CD4-positive, alpha-beta T cell treated with Interleukin-1 beta for 1 hour (primary cell): ENCODE measurements around the gene SUMO4.
A peak's percentile ranks its signal among the peaks of the same experiment; 100 is the strongest.

Experiments
- DNase-seq, 2 donors: peaks; one replicate each; pipeline ENCODE4 v3.0.0-alpha.2; 2020 to 2022

SUMO4 gene

GRCh38 chr6:149400050-149400449, at the start of gene SUMO4:
SUMO4 (plus strand) TSS chr6:149400262; CDS start chr6:149400392, 130 bp downstream.
- no peak for DNase-seq

- DNase-seq = no peak
Measured at GRCh38 chr6:149354009-149354408, 46.1 kb upstream of the SUMO4 start.

DNA sequence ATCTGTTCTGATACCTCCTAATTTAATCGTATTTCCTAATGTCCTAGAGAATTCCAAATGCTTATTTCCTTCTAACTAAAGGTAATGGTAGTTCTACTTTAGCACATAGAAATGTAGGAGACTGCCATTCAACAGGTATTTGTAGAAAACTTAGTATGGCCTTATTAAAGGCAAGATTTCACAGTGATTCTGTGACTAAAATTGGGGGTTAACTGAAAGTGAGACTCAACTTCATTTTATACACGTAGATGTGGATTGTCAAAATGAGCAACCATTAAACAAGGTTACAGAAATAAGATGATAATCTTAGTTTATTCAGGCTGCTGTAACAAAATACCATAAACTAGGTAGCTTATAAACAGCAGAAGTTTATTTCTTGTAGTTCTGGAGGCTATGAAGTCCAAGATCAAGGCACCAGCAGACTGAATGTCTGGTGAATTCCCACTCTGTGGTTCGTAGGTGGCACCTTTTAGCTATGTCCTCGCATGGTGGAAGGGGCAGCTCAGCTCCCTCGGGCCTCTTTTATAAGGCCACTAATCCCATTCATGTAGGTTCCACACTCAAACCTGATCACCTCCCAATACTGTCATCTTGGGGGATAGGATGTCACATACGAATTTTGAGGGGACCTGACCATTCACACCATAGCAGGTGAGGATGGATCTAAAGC, 43.8 kb upstream of the SUMO4 start:
- DNase-seq = no peak

DNA sequence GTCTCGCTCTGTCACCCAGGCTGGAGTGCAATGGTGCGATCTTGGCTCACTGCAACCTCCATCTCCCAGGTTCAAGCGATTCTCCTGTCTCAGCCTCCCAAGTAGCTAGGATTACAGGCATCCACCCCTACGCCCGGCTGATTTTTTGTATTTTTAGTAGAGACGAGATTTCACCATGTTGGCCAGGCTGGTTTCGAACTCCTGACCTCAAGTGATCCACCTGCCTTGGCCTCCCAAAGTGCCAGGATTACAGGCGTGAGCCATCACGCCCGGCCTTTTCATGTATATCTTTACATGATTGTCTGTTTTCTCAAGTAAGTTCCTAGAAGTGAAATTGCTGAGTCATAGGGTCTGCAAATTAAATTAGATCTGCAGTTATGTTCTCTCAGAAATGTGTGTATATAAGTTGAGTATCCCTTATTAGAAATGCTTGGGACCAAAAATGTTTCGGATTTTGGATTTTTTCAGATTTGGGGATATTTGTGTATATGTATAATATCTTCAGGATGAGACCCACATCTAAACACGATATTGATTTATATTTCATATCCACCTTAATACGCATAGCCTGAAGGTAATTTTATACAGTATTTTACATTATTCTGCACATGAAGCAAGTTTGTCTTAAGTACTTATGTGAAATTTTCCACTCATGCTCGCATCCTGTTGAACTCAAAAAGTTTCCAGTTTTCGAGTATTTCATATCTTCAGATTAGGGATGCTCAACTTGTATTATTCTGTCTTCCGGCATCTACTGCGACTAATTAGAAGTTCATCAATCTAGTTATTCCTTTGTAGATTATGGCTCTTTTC, 42.1 kb upstream of the SUMO4 start:
- DNase-seq = no peak

DNA sequence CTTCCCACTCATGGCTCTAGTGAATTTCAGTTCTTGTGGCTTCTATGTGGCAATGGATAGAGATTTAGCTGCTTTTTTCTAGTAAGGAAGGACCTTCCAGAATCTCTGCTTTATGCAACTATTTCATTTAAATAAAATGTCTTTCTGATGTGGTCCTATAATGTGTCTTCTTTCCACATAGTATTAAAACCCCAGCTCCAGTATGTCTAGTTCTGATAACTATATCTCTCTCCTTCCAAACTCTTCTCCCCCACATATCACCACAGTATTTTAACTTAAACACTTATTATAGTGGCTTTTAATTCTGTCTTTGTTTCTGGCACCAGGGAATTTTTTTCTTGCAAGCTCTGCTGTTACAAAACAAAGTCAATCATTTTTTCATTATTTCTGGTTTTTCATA, 40.6 kb upstream of the SUMO4 start:
- no peak for DNase-seq

DNA sequence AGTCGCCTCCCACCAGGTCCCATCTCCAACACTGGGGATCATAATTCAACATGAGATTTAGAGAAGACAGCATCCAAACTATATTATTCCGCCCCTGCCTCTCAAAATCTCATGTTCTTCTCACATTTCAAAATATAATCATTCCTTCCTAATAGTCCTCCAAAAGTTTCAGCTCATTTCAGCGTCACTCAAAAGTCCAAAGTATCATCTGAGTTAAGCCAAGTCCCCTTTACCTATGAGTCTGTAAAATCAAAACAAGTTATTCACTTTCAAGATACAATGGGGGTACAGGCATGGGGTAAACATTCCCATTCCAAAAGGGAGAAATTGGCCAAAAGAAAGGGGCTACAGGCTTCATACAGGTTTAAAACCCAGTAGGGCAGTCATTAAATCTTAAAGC, 39.5 kb upstream of the SUMO4 start:
- DNase-seq = no peak

GRCh38 chr6:149362289-149362688, 37.8 kb upstream of the SUMO4 start:
- DNase-seq = no peak

DNA sequence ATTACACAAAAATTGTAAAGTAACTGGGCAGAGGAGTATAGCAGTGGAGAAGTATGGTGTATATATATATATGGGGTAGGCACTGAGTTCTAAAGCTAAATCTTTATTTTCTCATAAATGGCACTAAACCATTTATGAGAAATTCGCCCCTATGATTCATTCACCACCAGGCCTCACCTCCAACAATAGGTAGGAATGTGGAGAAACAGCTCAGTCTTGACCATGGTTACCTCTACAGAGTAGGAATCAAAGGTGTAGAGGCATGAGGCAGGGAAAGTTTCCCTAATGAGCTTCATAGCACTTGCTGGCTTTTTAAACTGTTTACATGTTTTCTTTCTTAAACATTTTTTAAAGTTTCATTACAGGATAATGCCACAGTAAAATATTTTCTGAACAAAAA, 36.9 kb upstream of the SUMO4 start:
- DNase-seq = no peak

DNA sequence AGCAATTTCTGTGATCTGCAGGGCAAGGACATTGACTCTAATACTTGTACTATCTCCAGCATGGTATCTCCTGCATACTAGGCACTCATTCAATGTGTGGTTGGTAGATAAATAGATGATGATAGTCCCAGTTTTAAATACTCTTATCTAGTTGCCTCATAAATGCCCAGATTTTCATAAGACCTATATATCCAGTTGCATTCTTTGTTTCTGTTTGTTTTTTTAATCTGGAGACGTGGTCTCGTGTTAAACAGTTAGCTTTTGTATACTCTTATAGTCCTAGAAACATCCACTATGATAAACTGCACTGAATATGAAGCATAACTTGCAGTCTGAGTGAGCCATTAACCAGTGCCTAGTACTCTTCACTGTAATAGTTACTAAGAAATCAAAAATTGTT, 35.5 kb upstream of the SUMO4 start:
- DNase-seq = no peak

GRCh38 chr6:149365197-149365596, 34.9 kb upstream of the SUMO4 start:
- no peak for DNase-seq

- DNase-seq = peak in 1 of 2 donors; percentile 48
Measured at GRCh38 chr6:149366267-149366921, 33.7 kb upstream of the SUMO4 start.

DNA sequence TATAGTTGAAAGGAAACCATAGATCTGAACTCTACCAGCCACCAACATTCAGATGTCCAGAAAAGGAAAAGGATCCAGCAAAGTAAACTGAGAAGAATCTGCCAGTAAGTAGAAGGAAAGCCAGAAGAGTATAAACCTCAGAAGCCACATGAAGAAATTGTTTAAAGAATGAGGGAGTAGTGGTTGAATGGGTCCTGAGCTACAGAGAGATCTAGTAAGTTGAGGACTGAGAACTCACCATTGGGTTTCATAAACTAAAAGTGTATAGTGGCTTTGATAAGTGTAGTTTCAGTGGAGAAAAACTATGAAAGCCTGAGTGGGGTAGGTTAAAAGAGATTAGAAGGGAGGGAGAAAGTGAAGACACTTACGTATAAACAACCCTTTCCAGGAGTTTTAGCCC, 32.0 kb upstream of the SUMO4 start:
- DNase-seq = no peak

DNA sequence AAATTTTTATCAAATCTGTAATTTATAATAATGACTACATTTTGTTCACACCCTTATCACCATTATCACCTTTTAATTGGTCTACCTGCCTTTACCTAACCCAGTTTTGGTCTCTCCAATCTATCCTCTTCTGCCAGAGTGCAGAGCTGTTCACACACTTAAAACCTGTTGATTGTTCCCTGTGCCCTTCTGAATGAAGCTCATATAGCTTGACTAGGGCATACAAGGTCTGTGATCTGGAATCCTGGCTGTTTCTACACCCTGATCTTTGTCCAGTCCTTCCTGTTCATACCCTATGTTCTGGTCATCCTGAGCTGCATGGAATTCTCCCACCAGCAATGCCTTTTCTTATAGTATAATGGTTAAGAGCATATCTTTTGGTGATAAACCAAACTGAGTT, 28.9 kb upstream of the SUMO4 start:
- no peak for DNase-seq

DNA sequence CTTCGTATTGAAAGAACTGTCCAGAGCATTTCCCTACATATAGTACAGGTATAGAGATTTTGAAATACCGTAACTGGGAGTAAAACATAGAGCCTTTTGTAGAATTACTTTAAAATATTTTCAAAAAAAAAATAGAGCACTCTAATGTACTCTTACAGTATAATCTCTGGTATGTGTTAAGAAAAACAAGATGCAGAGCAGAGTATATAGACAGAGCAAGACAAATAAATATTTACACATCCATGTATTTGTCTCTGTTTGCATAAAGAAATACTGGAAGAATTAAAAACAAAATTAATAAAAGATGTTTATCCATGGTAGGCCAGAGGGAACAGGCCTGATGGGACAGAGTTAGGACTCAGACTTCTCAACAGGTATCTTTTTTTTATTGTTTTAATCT, 28.0 kb upstream of the SUMO4 start:
- no peak for DNase-seq

DNA sequence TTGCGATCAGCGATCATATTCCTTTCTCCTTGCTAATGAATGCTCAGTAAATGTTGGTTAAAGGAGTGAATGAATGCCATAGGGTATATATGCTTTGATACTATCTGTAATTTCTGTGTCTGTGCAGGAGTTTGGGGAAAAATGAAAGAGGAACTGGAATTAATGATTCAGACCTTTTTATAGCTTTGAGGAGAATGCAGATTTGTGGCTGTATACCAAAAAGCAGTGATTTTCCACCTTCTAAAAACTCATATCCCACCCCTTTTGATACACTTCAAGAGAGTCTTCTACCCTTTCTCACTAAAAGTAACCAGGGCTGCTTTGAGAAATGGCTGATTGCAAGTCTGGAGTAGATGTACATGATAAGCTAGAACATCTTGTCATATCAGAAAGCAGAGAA, 26.6 kb upstream of the SUMO4 start:
- DNase-seq = no peak

DNA sequence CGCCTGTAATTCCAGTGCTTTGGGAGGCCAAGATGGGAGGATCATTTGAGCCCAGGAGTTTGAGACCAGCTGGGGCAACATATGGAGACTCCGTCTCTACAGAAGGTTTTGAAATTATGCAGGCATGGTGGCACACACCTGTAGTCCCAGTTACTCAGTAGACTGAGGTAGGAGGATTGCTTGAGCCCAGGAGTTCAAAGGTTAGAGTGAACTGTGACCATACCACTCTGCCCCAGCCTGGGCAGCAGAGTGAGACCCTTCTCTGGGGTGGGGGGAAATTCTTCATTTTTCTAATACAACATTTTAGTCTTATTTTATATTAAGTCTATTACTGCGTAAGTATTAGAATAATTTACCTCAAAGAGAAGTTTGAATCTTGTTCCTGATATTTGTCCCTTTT, 20.1 kb upstream of the SUMO4 start:
- DNase-seq = no peak

GRCh38 chr6:149380523-149380922, 19.5 kb upstream of the SUMO4 start:
- no peak for DNase-seq

- no peak for DNase-seq
Measured at GRCh38 chr6:149383371-149383770, 16.7 kb upstream of the SUMO4 start.

DNA sequence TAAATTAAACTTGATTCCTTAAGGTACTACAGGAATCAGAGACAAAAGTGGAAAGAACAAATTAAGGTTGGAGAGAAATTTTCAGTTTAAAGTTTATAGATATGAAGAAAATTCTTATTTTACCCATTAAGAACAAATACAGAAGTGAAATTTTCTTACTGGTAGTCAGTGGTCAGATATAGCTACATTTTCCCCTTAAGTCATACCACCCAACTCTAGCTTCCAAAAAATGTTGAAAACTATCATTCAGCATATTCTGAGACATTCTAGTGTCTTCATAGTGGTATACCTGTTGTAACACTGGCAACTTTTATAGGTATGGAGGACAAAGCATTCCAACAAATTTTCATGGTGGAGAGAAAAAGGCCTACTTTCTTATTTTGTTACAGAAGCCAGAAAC, 15.6 kb upstream of the SUMO4 start:
- DNase-seq = no peak

GRCh38 chr6:149385998-149386646, 13.9 kb upstream of the SUMO4 start:
- peak in 1 of 2 donors; percentile 16 for DNase-seq

- DNase-seq = no peak
Measured at GRCh38 chr6:149387779-149388512, 12.1 kb upstream of the SUMO4 start.

DNA sequence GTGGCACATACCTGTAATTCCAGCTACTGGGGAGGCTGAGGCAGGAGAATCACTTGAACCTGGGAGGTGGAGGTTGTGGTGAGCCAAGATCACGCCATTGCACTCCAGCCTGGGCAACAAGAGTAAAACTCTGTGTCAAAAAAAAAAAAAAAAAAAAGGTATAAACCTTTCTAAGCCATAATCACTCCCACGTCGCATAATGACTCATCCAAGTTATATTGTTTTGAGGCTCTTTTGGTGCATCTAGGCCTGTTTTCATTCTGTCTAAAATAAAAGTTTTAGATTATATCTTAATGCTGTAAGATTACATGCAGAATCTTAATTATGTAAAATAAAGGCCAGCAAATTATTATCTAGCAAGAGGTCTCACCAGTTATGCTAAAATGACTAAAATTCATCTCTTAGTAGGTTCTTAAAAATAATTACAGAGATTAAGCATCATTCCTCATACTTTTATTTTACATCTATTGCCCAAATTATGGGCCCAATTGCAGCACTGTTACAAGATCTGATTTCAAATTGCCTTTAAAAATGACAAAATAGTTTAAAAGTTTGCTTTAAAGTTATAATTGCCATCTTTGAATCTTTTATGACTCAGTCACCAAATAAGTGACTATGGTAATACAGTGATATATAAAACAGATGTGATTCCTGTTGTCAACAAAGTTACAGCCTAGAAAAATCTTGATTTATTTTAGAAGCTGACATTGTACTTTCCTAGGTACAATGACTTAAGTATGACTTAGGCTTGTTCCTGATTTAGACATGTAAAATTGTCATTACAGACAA, 10.4 kb upstream of the SUMO4 start:
- DNase-seq = no peak
